T-helper 2 cell treated with Interferon-gamma antibody and Interleukin-4, amounts not matched to agents 5 μg/mL and 100 μg/mL, for 36 hours (primary cell): ENCODE measurements around the gene CHST12.
"Not testable (repeated sequence)": the region's sequence is repeated elsewhere in the genome, so short reads cannot be mapped to it uniquely, and the experiment has no call there.

Experiments used
- DNase-seq: peaks from one replicate; pipeline ENCODE4 v3.0.0; 2021; ENCODE audit warnings: low spot score
- H3K27ac Mint-ChIP-seq: one replicate; pipeline ENCODE4 v1.8.0; 2021; ENCODE audit warnings: mild to moderate bottlenecking, mixed read lengths
- H3K27me3 Mint-ChIP-seq: one replicate; pipeline ENCODE4 v1.8.0; 2021; ENCODE audit warnings: low read depth, mixed read lengths
- H3K36me3 Mint-ChIP-seq: one replicate; pipeline ENCODE4 v1.8.0; 2021; ENCODE audit warnings: low read depth, mixed read lengths
- H3K4me1 Mint-ChIP-seq: one replicate; pipeline ENCODE4 v1.8.0; 2021; ENCODE audit warnings: low read depth, mixed read lengths
- H3K4me3 Mint-ChIP-seq: one replicate; pipeline ENCODE4 v1.8.0; 2022; ENCODE audit warnings: mild to moderate bottlenecking, moderate library complexity, mixed read lengths
- H3K9me3 Mint-ChIP-seq: one replicate; pipeline ENCODE4 v1.8.0; 2021; ENCODE audit warnings: mixed read lengths

The CHST12 gene

DNA sequence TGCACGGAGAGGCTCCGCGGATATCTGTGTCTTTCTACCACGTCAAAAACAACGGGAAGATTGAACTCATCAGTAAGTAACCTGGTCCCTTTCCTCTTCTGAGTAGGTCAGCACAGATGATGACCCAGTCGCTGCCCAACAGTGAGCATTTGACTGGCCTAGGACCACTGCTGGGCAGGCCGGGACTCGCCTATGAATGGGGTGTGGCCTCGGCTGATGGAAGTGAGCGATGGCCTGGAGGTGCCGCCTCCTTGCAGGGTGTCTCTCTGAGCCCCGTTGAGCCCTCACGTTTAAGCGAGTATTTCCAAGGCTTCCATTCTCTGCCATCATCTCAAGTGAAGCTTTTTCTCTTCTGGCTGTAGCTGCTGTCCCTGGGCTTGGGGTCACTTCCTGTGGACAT, 30.7 kb upstream of the CHST12 start:
- no peak for DNase-seq
- Mint-ChIP-seq H3K36me3 (peaks cover 60% of the 10 kb centered on the region), H3K27ac (no peak overlapping the region), H3K27me3 (no peaks in the 10 kb centered on the region), H3K4me3 (no peak overlapping the region), H3K4me1 (no peaks in the 10 kb centered on the region), H3K9me3 (no peaks in the 10 kb centered on the region)

DNA sequence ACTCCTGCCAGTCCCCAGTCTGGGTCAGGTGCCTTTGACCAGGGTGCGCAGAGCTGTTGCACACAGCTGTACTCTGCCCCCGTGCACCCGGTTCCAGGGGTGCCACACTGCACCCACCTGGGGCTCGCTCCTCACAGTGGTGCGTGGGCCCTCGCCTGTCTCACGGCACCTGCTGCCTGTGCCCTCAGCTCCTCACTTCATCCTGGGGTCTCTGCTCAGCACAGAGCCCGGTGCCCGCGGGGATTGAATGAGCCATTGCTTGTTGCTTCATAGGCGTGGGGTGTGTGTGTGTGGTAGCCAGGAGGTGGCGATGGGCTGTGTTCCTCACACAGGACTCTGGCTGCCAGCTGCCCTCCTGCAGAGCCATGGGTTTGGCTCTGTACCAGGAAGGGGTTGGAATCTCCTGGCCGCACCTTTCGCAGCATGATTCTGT, 30.3 kb upstream of the CHST12 start:
- peaks cover 62% of the 10 kb centered on the region for H3K36me3 Mint-ChIP-seq
- no peaks in the 10 kb centered on the region for H3K4me1 Mint-ChIP-seq
- H3K4me3 Mint-ChIP-seq, result no peak overlapping the region
- DNase-seq, result no peak
- H3K9me3 Mint-ChIP-seq, result no peaks in the 10 kb centered on the region
- H3K27me3 Mint-ChIP-seq, result no peaks in the 10 kb centered on the region
- no peak overlapping the region for H3K27ac Mint-ChIP-seq

DNA sequence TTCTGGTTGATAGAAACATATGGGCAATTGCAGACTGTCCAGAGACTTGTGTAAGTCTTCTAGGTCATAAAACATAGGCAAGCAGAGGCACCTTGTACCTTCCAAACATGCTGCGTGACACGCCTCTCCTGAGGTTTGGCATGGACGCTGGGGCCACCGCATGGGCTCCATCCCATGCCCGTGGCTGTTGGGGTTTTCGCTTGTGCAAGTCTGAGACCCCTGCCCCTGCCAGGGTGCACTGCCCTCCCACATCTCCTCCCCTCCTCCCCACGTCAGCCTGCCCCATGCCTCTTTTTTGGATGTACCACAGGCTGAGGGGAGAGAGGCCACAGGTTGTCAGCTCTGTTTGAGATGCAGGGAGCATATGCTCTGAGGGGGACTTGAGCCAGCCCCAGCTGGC, 29.8 kb upstream of the CHST12 start:
- Mint-ChIP-seq H3K4me3 (no peak overlapping the region), H3K4me1 (no peaks in the 10 kb centered on the region), H3K36me3 (peaks cover 63% of the 10 kb centered on the region), H3K27me3 (no peaks in the 10 kb centered on the region), H3K27ac (no peak overlapping the region), H3K9me3 (no peaks in the 10 kb centered on the region)
- no peak for DNase-seq

DNA sequence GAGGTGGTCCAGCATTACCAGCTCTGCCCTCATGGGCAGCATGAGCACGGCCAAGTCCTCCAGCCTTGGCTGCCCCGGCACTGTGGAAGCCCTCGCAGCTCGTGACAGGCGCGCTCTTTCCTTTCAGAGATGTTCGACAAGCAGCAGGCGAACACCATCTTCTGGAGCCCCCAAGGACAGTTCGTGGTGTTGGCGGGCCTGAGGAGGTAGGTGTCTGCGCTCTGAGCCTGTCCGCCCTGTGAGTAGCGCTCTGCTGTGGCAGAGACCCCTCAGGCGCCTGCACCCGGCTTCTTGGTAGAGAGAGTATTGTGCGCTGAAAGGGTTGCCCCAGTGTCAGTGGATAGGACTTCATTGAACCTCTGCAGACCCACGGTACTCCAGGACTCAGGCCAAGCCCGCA, 29.0 kb upstream of the CHST12 start:
- Mint-ChIP-seq H3K4me3 (no peak overlapping the region), H3K27ac (no peak overlapping the region), H3K27me3 (no peaks in the 10 kb centered on the region), H3K4me1 (no peaks in the 10 kb centered on the region), H3K36me3 (peaks cover 62% of the 10 kb centered on the region), H3K9me3 (no peaks in the 10 kb centered on the region)
- no peak for DNase-seq

DNA sequence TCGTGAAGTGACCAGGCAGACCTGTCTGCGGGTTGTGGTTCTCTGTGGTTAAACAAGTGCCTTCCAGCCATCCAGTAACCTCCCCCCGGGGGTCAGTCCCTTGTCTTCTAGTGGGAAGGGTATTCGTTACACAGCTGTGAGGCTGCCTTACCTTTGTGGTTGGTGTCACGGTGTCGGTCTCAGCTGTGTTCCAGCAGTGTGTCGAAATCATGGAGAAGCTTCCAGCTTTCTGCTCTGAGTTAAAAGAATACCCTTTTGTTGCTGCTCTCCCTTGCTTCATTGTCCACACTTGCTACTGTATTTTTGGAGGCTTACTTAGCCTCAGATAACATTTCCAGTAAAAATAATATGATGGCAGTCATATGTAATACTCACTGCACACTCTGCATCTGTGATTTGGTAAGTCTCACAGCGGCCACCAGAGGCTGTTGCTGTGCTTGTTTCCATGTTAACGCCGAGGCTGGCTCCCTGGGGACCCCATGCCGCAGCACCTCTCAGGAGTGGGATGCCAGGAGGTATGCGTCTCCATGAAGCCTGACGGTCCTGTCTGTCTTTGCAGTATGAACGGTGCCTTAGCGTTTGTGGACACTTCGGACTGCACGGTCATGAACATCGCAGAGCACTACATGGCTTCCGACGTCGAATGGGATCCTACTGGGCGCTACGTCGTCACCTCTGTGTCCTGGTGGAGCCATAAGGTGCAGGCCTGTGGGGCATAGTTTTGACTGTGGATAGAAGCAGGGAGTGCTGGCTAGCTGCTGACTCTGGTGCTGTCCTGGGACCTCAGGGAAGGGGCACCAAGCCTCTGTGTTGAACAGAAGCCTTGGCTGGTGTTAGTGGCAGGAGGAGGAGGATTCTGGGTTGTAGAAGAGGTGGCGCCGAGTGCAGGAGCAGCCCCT, 28.3 kb upstream of the CHST12 start:
- Mint-ChIP-seq H3K9me3 (no peaks in the 10 kb centered on the region), H3K36me3 (peaks cover 65% of the 10 kb centered on the region), H3K4me1 (no peaks in the 10 kb centered on the region), H3K4me3 (no peak overlapping the region), H3K27me3 (no peaks in the 10 kb centered on the region), H3K27ac (no peak overlapping the region)
- DNase-seq, result no peak

DNA sequence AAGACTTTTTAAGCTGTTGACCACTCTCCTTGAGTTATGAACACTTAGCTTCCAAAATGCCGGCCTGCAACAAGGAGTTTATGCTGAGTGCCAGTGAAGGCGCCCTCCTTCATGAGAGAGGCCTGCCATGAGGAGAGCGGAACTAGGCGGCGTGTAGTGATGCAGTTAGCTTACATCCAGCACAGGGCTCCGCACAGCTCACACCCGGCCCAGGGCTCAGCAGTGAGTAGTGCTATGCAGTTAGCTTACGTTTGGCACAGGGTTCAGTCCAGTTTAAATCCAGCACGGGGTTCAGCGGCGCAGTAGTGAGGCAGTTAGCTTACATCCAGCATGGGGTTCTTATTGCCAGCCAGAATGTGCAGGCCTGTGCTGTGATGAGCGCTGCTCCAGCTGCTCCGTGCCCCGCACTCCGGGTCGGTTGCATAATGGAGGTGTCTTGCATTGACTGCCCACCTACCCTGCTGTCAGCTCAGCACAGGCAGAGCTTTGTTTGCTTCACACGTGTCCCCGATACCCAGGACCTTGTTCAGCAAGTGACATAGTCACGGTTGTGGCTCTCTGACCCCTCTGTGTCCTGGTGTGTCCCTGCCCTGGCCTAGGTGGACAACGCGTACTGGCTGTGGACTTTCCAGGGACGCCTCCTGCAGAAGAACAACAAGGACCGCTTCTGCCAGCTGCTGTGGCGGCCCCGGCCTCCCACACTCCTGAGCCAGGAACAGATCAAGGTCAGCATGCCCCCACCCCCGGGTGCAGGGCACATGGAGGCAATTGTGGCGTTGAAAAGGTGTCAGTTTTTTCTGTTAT, 26.9 kb upstream of the CHST12 start:
- H3K4me1 Mint-ChIP-seq, result no peaks in the 10 kb centered on the region
- no peak overlapping the region for H3K27ac Mint-ChIP-seq
- no peak for DNase-seq
- no peak overlapping the region for H3K4me3 Mint-ChIP-seq
- no peaks in the 10 kb centered on the region for H3K27me3 Mint-ChIP-seq
- H3K9me3 Mint-ChIP-seq, result no peaks in the 10 kb centered on the region
- peaks cover 67% of the 10 kb centered on the region for H3K36me3 Mint-ChIP-seq

DNA sequence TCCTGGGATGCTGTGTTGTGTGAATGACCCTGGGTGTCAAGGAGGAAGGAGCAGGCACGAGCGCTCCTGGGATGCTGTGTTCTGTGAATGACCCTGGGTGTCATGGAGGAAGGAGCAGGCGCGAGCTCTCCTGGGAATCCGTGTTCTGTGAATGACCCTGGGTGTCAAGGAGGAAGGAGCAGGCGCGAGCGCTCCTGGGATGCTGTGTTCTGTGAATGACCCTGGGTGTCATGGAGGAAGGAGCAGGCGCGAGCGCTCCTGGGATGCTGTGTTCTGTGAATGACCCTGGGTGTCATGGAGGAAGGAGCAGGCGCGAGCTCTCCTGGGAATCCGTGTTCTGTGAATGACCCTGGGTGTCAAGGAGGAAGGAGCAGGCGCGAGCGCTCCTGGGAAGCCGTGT, 25.9 kb upstream of the CHST12 start:
- H3K4me3 Mint-ChIP-seq, H3K4me1 Mint-ChIP-seq, DNase-seq, H3K27me3 Mint-ChIP-seq, H3K9me3 Mint-ChIP-seq, H3K27ac Mint-ChIP-seq: not testable (repeated sequence)
- peaks cover 61% of the 10 kb centered on the region for H3K36me3 Mint-ChIP-seq

DNA sequence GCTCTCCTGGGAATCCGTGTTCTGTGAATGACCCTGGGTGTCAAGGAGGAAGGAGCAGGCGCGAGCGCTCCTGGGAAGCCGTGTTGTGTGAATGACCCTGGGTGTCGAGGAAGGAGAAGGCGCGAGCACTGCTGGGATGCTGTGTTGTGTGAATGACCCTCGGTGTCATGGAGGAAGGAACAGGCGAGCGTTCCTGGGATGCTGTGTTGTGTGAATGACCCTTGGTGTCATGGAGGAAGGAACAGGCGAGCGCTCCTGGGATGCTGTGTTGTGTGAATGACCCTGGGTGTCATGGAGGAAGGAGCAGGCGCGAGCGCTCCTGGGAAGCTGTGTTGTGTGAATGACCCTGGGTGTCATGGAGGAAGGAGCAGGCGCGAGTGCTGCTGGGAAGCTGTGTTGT, 25.3 kb upstream of the CHST12 start:
- not testable (repeated sequence) for DNase-seq, H3K4me3 Mint-ChIP-seq, H3K27me3 Mint-ChIP-seq, H3K9me3 Mint-ChIP-seq, H3K27ac Mint-ChIP-seq, H3K4me1 Mint-ChIP-seq
- peaks cover 58% of the 10 kb centered on the region for H3K36me3 Mint-ChIP-seq

DNA sequence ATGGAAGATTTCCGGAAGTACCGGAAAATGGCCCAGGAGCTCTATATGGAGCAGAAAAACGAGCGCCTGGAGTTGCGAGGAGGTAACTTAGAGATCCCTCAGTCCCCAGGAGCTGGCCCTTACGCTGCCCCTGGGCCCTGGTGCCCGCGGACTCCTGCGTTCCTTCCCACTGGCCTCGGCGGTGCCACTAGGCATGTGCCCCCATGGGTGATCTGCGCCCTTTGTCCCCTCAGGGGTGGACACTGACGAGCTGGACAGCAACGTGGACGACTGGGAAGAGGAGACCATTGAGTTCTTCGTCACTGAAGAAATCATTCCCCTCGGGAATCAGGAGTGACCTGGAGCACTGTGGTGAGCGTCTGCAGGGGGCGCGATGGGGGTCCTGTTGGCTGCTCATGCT, 24.2 kb upstream of the CHST12 start:
- no peaks in the 10 kb centered on the region for H3K27me3 Mint-ChIP-seq
- no peaks in the 10 kb centered on the region for H3K4me1 Mint-ChIP-seq
- peaks cover 59% of the 10 kb centered on the region for H3K36me3 Mint-ChIP-seq
- DNase-seq, result no peak
- H3K27ac Mint-ChIP-seq, result no peak overlapping the region
- no peak overlapping the region for H3K4me3 Mint-ChIP-seq
- no peaks in the 10 kb centered on the region for H3K9me3 Mint-ChIP-seq

DNA sequence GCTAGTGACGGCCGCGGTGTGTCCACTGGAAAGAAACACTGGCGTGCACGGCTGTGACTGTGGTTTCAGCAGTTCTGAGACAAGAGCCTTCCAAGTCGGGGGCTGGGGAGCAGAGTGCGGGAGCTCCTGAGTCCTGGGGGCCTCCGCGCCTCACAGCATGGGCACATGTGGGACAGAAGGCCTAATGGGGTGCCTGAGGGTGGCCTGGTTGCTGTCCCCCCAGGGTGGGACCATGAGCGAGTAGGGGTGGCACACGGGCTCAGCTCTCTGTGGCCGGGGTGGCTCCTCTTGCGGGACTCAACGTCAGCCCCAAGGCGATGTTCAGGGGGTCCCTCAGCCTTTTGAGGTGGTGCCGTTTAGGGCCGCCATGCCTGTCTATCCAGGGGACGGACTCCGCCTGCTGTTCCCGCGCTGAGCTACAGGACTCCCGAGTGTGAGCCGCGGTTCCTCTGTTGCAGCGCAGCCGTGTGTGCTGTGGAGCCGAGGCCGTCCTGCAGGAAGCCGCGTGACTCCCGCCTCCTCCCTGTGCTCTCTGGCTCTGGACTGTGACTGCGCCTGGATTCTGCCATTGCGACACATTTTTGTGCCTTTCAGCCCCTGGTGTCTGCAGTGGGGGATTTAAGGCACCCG, 23.5 kb upstream of the CHST12 start:
- H3K27me3 Mint-ChIP-seq, result no peaks in the 10 kb centered on the region
- no peaks in the 10 kb centered on the region for H3K4me1 Mint-ChIP-seq
- H3K36me3 Mint-ChIP-seq, result peaks cover 52% of the 10 kb centered on the region
- H3K9me3 Mint-ChIP-seq, result no peaks in the 10 kb centered on the region
- H3K4me3 Mint-ChIP-seq, result no peak overlapping the region
- no peak overlapping the region for H3K27ac Mint-ChIP-seq
- no peak for DNase-seq

DNA sequence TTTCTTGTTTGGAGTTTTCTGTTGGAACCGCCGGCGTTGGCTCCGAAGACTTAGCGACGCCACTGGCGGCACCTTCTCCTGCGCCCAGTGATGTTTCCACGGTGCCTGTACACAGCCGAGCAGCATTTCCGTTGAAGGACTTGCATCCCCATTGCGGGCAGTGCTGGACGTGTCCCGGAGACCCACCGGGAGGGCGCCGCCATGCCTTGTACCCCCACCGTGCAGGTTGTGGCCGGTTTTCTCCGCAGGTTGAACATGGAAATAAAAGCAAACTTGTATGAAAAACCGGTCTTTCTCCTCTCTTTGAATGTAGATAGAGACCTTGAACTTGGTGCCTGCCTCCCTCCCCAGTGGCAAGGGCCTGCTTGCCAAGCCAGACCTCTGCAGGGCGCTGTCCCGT, 22.9 kb upstream of the CHST12 start:
- Mint-ChIP-seq H3K27me3 (no peaks in the 10 kb centered on the region), H3K4me3 (no peak overlapping the region), H3K27ac (no peak overlapping the region), H3K36me3 (peaks cover 46% of the 10 kb centered on the region), H3K4me1 (no peaks in the 10 kb centered on the region), H3K9me3 (no peaks in the 10 kb centered on the region)
- DNase-seq, result no peak

DNA sequence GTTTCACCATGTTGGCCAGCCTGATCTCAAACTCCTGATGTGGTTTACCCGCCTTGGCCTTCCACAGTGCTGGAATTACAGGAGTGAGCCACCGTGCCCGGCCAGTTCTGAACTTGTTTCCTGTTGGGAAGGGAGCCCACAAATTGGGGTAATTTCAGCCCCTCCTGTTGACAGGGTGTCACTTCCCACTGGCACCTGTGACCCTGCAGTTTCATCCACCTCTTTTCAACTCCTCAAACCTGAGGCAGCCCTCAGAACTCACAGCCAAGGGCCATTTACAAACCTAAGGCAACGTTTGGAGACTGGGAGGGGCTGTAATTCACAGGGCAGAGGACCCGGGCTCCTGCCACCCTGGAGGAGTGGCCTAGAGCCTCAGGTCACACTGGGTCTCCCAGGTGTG, 22.2 kb upstream of the CHST12 start:
- no peak overlapping the region for H3K4me3 Mint-ChIP-seq
- H3K4me1 Mint-ChIP-seq, result no peaks in the 10 kb centered on the region
- DNase-seq, result no peak
- H3K36me3 Mint-ChIP-seq, result peaks cover 41% of the 10 kb centered on the region
- H3K9me3 Mint-ChIP-seq, result no peaks in the 10 kb centered on the region
- no peaks in the 10 kb centered on the region for H3K27me3 Mint-ChIP-seq
- no peak overlapping the region for H3K27ac Mint-ChIP-seq

DNA sequence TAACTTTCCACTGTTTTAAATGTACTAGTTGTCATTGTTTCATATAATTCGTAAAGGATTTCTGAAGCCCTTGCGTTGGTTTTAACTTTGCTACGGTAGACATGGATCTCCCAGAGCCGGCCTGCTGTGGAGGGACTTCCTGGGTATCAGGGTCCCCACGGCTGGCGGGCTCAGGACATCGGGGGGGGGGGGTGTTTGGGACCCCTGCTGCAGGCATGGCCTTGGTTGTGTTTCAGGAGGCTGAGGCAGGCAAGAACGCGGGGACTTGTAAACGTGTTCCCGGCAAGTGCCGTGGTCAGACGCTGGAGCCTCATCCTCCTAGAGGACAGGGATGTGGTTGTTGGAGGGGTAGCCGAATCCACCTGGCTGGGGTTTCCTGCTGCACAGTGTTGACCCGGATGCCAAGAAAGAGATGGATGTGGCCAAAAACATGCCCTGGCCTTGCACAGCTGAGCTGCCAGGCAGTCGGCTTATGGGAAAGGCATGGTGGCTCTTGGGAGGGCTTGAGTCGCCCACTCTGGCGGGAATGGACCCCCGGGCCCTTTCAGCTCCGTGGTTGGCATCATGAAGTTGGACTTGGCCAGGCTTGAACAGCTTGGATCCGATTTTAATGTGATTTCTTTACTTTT, 21.4 kb upstream of the CHST12 start:
- Mint-ChIP-seq H3K27ac (no peak overlapping the region), H3K4me1 (no peaks in the 10 kb centered on the region), H3K4me3 (no peak overlapping the region), H3K9me3 (no peaks in the 10 kb centered on the region), H3K27me3 (no peaks in the 10 kb centered on the region), H3K36me3 (peaks cover 38% of the 10 kb centered on the region)
- DNase-seq, result no peak
